GM10248 (cell line): ENCODE measurements around the gene STOX2.

Source experiments
- CTCF ChIA-PET: fragments of 300-600 bp; sonication (Branson Sonifier 250); formaldehyde crosslinking; extraction: SDS; loops from one replicate; lab custom pipeline; 2021; ENCODE audit warnings: antibody characterized with exemption; lab: Yijun Ruan, JAX
- POLR2A ChIA-PET: fragments of 350-650 bp; sonication (Branson Sonifier 250); formaldehyde crosslinking; extraction: SDS; loops from one replicate; lab custom pipeline; 2020; ENCODE audit warnings: antibody characterized with exemption; lab: Yijun Ruan, JAX
- DNase-seq: peaks from one replicate; pipeline ENCODE4 v3.0.0; 2012; ENCODE audit errors: extremely low spot score
- CTCF ChIP-seq: IDR thresholded peaks from 2 replicates; pipeline ENCODE4 v1.5.1; 2012; ENCODE audit warnings: mild to moderate bottlenecking, low read depth; ENCODE audit errors: extremely low read depth, missing control alignments, control extremely low read depth

The STOX2 gene

GRCh38 chr4:183860731-183861130, 44.4 kb upstream of the STOX2 start:
- no peak for DNase-seq
- ChIA-PET CTCF (interaction anchor here (1.0 kb wide), 1 partner anchor 20 kb away, joined by 3 read pairs; no protein-coding TSS in a partner anchor), POLR2A (no interaction called here)
- TF ChIP-seq CTCF = no peak

GRCh38 chr4:183861426-183861825, 43.7 kb upstream of the STOX2 start:
- no peak for DNase-seq
- TF ChIP-seq CTCF = no peak
- CTCF ChIA-PET = interaction anchor here (1.0 kb wide), 1 partner anchor 20 kb away, joined by 3 read pairs; no protein-coding TSS in a partner anchor
- POLR2A ChIA-PET = no interaction called here

- ChIA-PET POLR2A (no interaction called here), CTCF (no interaction called here)
- no peak for TF ChIP-seq CTCF
- no peak for DNase-seq
Observed at GRCh38 chr4:183863155-183863825, 41.8 kb upstream of the STOX2 start.

GRCh38 chr4:183867247-183867646, 37.9 kb upstream of the STOX2 start:
- no peak for DNase-seq
- no peak for TF ChIP-seq CTCF
- ChIA-PET POLR2A (no interaction called here), CTCF (no interaction called here)

- CTCF ChIA-PET = no interaction called here
- TF ChIP-seq CTCF = no peak
- POLR2A ChIA-PET = no interaction called here
- no peak for DNase-seq
Observed at GRCh38 chr4:183870997-183871396, 34.1 kb upstream of the STOX2 start.

GRCh38 chr4:183871581-183871980, 33.5 kb upstream of the STOX2 start:
- no peak for TF ChIP-seq CTCF
- DNase-seq = no peak
- ChIA-PET CTCF (interaction anchor here (2.2 kb wide), 1 partner anchor 11 kb away, joined by 10 read pairs; no protein-coding TSS in a partner anchor), POLR2A (no interaction called here)
